ENCODE results near the gene POLK.

Gene POLK

DNA sequence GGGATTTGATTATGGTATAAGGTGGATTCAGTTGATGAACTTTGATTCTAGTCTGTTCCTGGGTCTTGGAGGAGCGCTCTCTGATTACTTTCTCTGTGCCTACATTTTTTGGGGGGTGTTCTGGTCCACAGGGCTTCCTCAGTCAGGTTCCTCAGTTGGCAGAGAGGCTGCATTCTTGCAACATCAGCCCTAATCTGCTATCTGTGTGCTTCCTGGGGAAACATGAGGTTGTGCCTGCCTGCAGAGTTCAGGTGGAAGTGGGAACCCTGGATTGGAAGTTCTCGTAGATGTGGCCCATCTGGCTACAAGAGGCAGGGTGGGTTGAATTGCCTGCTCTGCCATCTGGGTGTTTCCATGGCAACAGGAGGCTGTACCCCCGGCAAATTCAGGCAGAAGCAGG is 24.5 kb downstream of the POLK start:
- ChIA-PET POLR2A (ENCODE audit: low non-redundant PET) (no interaction called here), CTCF (no interaction called here)
- no peak overlapping the region for H3K27ac ChIP-seq
- TF ChIP-seq, protein P1, sequence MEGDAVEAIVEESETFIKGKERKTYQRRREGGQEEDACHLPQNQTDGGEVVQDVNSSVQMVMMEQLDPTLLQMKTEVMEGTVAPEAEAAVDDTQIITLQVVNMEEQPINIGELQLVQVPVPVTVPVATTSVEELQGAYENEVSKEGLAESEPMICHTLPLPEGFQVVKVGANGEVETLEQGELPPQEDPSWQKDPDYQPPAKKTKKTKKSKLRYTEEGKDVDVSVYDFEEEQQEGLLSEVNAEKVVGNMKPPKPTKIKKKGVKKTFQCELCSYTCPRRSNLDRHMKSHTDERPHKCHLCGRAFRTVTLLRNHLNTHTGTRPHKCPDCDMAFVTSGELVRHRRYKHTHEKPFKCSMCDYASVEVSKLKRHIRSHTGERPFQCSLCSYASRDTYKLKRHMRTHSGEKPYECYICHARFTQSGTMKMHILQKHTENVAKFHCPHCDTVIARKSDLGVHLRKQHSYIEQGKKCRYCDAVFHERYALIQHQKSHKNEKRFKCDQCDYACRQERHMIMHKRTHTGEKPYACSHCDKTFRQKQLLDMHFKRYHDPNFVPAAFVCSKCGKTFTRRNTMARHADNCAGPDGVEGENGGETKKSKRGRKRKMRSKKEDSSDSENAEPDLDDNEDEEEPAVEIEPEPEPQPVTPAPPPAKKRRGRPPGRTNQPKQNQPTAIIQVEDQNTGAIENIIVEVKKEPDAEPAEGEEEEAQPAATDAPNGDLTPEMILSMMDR (conservative IDR thresholded peaks at IDR 0.05; ENCODE audit: low read depth) = no peak
- DNase-seq (ENCODE audit: low spot score) = no peak

DNA sequence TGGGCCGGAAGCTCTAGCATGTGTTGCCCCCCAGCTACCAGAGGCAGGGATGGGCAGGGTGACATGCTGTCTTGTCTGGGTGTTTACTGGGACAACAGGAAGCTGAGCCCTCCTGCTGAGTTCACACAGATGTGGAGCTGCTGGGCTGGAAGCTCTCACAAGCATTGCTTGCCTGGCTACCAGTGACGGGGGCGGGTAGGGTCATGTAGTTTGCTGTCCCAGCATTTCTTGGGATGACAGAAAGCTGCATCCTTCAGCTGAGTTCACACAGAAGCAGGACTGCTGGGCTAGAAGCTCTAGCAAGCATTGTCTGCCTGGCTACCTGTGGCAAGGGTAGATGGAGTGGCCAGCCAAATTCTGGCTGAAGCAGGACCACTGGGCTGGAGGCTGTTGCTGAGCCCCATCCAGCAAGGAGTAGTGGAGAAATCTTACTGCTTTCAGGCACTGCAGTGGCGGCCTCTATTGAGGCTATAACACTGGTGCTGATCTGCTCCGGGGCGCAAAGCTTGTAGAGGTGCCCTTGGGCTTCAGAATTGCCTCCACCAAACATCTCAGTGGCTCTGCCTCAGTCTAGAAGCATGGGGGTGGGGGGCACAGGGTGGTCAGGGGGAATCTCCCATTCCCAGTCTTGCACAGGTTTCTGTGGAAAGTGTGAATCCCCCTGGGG is 25.1 kb downstream of the POLK start:
- DNase-seq (ENCODE audit: low spot score) = no peak
- POLR2A ChIA-PET (ENCODE audit: low non-redundant PET) = no interaction called here
- TF ChIP-seq, protein P1 (conservative IDR thresholded peaks at IDR 0.05; ENCODE audit: low read depth) = no peak
- CTCF ChIA-PET = no interaction called here
- H3K27ac ChIP-seq = peak overlapping the region; percentile 12

DNA sequence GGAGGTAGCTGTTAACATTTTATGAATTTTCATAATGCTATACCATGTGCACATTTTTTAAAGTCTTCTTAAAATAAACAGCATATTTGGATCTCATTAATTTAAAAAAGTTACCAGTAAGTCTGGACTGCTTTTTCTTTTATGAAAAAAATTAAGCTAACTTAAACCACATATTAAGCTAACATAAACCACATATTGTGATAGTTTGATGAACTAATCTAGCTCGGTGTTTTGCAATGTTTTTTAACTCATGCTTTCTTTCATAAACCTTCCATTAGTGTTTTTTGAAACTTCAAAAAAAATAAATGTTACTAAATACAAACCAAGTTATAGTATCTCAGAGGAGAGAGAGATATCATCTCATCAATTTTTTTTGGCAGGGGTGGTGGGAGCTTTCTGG is 26.5 kb downstream of the POLK start:
- ChIA-PET POLR2A (ENCODE audit: low non-redundant PET) (no interaction called here), CTCF (interaction anchor here (0.6 to 0.7 kb wide), 2 partner anchors 18 to 43 kb away, joined by 3 to 4 read pairs; no protein-coding TSS in a partner anchor)
- TF ChIP-seq, protein P1 (conservative IDR thresholded peaks at IDR 0.05; ENCODE audit: low read depth) = no peak
- DNase-seq (ENCODE audit: low spot score) = no peak
- no peak overlapping the region for H3K27ac ChIP-seq

- no peak overlapping the region for H3K27ac ChIP-seq
- ChIA-PET POLR2A (ENCODE audit: low non-redundant PET) (no interaction called here), CTCF (interaction anchor here (0.6 to 1.1 kb wide), 2 partner anchors 10 to 674 kb away, joined by 3 to 4 read pairs; no protein-coding TSS in a partner anchor)
- no peak for DNase-seq (ENCODE audit: low spot score)
- TF ChIP-seq, protein P1 (conservative IDR thresholded peaks at IDR 0.05; ENCODE audit: low read depth) = no peak
Measured at GRCh38 chr5:75545131-75545530, 33.4 kb downstream of the POLK start.

- no peak for DNase-seq (ENCODE audit: low spot score)
- no peak overlapping the region for H3K27ac ChIP-seq
- TF ChIP-seq, protein P1 (conservative IDR thresholded peaks at IDR 0.05; ENCODE audit: low read depth) = no peak
- CTCF ChIA-PET = interaction anchor here (0.6 kb wide), 1 partner anchor 920 kb away, joined by 3 read pairs; no protein-coding TSS in a partner anchor
- POLR2A ChIA-PET (ENCODE audit: low non-redundant PET) = no interaction called here
Measured at GRCh38 chr5:75546830-75547229, 35.1 kb downstream of the POLK start.

DNA sequence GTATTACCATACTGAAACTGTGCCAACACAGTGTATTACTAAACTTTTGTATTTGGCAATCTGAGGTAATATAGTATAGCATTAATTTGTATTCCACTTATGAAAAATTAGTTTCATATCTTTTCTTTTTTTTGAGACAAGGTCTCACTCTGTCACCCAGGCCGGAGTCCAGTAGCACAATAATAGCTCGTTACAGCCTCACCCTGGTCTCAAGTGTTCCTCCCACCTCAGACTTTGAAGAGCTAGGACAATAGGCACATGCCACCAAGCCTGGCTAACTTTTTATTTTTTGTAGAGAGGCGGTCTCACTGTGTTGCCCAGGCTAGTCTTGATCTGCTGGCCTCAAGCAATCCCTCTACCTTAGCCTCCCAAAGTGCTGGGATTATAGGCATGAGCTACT is 36.1 kb downstream of the POLK start:
- ChIA-PET POLR2A (ENCODE audit: low non-redundant PET) (no interaction called here), CTCF (interaction anchor here (0.6 kb wide), 1 partner anchor 16 kb away, joined by 3 read pairs; no protein-coding TSS in a partner anchor)
- TF ChIP-seq, protein P1 (conservative IDR thresholded peaks at IDR 0.05; ENCODE audit: low read depth) = no peak
- no peak overlapping the region for H3K27ac ChIP-seq
- DNase-seq (ENCODE audit: low spot score) = no peak
